ENCODE results near the gene RRN3. TPM values are rescaled to one million over a fixed set of nuclear protein-coding genes. Genes with fewer than 3 reads are reported as not detected.
"Not testable (repeated sequence)": the region's sequence is repeated elsewhere in the genome, so short reads cannot be mapped to it uniquely, and the experiment has no call there.

RRN3 gene
- polyA plus RNA-seq, 1 donor = 30.9 TPM

DNA sequence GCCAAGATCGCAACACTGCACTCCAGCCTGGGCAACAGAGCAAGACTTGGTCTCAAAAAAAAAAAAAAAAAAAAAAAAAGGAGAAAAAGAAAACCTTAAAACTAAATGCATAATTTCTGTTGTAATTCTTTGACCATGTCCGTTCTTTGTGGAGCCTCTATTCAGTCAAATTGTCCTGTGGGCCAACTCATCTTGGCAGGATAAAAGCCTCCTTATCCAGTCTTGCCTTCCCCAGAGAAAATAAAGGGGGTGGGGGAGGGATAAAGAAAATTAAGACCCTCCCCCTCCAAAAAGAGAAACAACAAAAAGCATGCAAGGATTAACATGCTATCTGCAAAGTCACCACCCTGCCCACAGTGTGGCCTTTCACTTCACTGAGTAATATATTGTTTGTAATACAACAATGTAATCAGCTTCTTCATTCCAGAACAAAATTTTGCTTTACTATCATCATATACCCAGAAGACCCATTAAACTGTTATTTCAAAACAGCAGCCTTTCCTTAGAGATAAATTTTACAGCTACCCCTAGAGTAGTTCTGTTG is 5.4 kb upstream of the RRN3 start:
- not testable (repeated sequence) for DNase-seq

DNA sequence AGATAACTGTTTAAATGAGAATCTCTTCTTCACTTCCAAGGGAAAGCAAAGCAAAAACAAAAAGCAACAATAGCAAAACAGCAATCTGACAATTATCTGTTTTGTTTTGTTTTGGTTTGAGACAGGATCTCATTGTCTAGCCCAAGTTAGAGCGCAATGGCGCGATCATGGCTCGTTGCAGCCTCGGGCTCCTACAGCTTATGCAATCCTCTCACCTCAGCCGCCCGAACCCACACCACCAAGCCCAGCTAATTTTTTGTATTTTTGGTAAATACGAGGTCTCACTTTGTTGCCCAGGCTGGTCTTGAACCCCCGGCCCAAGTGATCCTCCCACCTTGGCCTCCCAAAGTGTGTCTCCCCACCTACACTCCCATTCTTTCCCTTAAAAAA is 2.5 kb upstream of the RRN3 start:
- not testable (repeated sequence) for DNase-seq

DNA sequence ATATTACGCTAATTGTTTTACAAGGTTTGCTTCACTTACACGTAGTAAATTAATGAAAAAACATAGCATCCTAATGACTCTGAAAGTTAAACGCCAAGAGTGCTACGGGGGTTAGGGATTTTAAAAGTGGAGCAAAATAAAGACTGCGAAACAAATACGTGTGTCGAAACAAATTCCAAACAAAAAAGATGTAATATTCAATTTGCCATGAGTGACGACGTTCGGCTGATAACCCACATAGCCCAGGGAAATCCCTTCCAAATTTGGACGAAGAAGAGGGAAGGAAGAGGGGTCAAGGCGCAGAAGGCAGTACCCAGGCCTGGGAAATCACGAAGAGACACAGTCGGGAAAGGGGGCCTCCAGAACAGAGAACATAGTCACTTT is 509 bp downstream of the RRN3 start:
- not testable (repeated sequence) for DNase-seq

DNA sequence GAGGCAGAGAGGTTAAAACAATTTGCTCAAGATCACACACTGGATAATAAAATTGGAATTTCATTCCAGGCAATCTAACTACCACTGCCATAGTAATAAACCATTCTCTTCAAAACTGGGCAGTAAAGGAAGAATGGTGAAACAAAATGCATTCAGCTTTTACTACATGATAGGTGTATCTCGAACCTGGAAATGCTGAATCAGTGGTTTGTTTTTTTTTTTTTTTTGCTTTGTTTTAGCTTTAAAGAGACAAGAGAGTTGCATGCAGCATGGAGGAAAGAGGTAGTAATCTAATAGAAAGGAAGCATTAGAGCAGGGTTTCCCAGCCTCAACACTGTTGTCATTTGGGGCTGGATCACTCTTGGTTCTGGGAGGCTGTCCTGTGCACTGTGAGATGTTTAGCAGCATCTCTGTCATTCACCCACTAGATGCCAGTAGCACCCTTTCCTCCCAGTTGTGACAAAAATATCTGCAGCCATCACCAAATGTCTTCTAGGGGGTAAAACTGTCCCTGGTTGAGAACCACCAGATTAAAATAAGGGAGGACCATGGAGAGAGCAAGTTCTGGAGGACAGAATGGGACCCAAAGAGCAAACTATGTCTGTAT is 3.3 kb downstream of the RRN3 start:
- not testable (repeated sequence) for DNase-seq

DNA sequence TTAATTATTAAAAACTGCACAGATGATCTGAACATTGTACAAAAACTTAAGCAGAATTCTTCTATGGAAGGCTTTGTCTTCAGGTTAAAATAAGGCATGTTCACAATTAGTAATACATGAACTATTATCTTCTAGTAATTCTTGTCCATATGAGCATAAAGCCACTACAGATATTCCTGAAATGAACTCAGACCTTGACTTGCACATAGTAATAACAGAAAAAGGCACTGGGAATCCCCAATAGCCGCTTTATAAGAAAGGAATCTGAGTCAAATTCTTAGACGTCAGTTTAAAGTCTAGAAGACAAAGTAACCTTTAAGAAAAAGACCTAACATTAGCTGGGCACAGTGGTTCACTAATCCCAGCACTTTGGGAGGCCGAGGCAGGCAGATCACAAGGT is 11.3 kb downstream of the RRN3 start:
- not testable (repeated sequence) for DNase-seq

DNA sequence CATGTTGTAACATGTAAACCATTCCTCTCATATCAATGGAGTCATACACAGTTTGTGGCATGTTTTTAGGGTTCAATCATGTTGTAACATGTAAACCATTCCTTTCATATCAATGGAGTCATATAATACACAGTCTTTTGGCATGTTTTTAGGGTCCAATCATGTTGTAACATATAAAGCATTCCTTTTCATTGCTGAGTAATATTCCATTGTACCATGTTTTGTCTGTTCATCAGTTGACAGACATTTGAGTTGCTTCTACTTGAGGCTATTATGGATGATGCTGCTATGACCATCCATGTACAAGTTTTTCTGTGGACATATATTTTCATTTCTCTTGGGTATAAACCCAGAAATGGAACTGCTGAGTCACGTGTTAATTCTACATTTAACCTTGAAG is 13.2 kb downstream of the RRN3 start:
- DNase-seq = not testable (repeated sequence)

DNA sequence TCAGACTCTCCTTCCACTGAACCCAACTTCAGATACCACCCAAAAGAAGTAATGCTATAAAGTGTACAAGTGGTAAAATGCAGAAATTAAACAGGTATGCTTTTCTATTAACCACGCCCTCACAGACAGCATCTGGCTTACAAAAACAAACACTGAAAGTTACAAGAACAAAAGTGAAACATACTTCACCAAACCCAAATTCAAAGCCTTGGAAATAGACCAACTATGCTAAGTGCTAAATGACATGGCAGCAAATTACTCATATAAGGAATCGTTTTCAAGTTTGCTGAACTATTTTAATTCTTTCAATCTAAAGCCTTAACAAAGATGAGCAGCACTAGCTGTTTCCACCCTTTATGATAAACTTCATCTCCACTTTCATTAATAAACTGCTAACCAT is 17.9 kb downstream of the RRN3 start:
- not testable (repeated sequence) for DNase-seq

DNA sequence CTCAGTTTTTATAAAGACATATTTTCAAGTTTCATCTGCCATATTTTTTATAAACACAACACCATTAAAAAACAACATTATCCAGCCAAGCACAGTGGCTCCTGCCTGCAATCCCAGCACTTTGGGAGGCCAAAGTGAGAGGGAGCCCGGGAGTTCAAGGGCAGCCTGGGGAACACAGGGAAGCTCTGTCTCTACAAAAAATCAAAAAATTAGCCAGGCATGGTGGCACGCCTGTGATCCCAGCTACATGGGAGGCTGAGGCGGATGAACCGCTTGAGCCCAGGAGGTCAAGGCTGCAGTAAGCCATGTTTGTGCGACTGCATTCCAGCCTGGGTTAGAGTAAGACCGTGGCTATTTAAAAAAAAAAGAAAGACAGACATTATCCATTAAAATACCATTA is 21.0 kb downstream of the RRN3 start:
- no peak for DNase-seq

DNA sequence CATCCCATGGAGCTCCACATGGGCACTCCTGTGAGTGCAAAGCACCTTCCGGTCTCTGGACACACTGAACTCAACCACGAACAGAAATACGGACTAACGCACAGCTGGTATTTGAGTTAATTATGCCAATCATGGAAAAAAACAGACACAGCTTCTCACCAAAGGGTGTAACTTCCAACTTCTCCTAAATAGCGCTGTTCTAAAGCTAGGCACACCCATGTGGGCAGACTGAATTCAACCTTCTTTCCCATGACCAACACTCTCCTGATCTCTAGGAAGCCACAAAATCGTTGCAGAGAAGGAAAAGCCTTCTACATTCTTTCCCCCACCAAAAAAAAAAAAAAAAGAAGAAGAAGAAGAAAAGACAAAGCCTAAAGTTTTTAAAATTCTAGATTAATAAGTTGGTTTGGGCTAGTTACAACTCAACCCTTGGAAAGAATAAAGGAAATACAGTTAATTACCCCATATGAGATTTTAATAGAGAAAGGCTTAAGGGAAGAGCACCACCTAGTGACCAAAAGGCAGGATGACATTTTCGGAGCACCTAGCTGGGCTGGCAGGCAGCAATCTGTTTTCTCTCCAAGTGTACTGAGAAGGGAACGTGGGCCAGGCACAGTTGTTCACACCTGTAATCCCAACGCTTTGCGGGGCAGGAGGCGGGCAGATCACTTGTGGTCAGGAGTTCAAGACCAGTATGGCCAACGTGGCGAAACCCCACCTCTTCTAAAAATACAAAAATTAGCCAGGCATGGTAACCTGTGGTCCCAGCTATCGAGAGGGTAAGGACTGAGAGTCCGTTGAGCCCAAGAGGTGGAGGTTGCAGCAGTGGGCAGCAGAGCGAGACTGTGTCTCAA is 21.9 kb downstream of the RRN3 start:
- not testable (repeated sequence) for DNase-seq

DNA sequence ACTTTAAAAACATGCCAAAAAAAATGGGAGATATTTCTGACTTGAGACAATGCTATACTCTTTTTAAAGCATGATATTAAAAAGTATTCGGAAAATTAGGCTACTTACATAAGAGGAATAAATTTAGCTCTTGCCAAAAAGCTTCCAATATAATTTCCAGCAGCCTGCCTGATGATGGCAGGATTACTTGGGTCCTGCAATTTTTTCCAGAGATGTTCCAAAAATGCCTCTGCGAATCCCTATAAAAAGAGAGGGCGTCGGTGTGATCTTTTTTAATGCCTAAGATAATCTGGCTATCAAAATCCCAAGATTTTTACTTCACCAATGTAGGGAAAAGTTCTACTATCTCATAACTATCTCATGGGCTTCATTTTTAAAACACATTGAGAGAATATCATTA is 23.1 kb downstream of the RRN3 start:
- DNase-seq = not testable (repeated sequence)

DNA sequence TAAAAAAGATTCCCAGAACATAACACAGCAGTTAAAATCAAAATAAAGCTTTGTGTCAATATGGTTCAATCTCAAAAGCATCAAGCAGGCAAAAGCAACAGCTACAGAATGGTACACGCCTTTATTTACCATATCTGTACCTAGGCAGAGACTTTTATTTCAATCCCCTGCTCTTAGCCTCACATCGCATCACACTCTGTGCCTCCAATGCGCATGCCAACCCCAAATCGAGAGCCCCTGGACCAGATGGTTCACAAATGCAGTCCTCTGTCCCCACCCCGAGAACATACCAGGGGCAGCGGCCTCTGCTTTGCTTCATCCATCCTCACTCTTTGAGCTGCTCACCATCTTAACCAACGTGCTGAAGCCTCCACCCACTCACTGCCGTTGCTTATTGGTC is 27.4 kb downstream of the RRN3 start:
- DNase-seq = not testable (repeated sequence)

DNA sequence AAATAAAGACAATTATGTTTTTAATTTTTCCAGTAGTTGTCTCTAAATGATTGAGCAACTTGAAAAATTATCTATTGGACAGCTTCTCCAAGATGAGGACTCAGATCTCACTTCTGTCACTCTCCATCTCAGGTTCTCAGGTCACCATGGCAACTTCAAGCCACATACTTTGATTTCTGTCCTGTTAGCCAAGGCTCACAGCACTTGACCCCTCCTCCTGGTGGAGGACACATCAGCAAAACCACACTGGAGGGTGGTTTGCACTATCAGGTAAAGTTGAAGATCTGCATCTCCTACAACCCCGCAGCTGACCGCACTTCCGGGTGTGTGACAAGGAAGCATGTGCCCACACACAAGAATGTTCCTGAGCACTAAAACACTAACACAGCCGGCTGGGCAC is 28.1 kb downstream of the RRN3 start:
- DNase-seq = not testable (repeated sequence)

DNA sequence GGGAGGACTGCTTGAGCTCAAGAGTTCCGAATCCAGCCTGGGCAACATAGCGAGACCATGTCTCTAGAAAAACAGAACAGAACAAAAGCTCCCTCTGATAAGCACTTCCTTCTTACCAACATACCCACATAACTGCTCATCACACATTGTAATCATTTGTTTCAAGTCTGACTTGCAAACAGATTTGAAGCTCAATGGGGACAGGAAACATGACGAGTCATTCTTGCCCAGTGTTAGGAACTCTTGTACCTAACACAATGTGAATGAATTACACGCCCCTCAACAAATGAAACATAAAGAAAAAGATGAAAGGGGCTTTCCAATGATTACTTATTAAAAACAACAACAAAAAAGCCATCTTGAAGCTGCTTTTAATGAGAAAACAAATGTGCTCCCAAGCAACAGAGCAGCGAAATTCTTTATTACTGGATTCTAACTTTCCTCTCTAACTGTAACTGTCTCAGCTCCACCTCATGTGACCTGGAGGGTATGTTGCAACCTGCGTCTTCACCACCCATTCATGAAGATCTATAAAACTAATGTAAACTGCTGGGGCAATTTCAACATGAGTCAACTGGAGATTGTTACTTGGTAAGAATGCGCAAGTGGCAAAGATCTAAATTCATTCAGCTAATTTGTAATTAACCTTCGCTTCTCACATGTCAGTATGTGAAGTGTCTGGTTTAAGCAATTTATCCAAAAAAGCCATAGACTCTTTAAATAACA is 31.8 kb downstream of the RRN3 start:
- not testable (repeated sequence) for DNase-seq

DNA sequence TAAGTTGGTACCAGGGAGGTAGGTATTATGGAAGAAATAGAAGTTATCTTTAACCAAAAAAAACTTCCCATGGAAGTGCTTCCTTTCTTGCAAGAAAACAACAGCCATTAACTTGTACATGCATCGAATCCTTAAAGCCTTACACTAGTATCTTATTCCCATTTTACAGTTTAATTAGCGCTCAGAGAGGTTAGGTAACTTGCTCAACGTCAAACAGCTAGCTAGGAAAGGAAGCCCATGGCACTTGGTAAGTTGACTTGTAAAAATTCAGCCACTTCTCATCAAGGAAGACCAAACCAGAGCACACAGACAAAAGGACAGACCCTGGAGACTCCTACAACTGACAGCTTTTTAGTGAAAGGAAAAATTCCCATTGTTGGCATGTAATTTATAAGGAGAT is 34.7 kb downstream of the RRN3 start:
- DNase-seq = no peak

DNA sequence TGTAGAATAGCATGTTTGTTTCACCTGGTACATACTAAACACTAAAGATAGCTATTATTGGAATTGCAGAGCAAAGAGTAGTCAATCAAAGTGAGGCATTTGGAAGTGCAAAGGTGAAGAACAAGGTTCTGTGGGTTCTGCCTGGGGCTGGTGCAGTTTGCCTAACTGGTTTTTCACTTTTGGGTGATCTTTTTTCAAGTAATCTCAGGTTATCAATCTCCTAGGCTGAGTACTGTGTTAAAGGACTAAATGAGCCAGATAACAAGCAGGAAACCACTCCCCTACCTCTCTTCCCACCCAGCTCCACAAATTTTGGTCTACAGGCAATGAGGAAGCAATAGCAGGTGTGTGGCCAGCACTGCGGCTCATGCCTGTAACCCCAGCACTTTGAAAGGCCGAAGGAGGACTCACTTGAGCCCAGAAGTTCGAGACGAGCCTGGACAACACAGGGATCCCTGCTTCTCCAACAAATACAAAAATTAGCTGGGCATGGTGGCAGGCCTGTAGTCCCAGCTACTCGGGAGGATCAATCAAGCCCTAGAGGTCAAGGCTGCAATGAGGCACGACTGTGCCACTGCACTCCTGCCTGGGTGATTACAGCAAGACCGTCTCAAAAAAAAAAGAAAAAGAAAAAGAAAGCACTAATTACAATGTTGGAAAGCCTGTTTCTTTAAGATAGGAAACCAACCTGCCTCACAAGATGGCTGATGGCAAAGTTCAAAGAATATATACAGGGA is 36.2 kb downstream of the RRN3 start:
- DNase-seq = no peak

DNA sequence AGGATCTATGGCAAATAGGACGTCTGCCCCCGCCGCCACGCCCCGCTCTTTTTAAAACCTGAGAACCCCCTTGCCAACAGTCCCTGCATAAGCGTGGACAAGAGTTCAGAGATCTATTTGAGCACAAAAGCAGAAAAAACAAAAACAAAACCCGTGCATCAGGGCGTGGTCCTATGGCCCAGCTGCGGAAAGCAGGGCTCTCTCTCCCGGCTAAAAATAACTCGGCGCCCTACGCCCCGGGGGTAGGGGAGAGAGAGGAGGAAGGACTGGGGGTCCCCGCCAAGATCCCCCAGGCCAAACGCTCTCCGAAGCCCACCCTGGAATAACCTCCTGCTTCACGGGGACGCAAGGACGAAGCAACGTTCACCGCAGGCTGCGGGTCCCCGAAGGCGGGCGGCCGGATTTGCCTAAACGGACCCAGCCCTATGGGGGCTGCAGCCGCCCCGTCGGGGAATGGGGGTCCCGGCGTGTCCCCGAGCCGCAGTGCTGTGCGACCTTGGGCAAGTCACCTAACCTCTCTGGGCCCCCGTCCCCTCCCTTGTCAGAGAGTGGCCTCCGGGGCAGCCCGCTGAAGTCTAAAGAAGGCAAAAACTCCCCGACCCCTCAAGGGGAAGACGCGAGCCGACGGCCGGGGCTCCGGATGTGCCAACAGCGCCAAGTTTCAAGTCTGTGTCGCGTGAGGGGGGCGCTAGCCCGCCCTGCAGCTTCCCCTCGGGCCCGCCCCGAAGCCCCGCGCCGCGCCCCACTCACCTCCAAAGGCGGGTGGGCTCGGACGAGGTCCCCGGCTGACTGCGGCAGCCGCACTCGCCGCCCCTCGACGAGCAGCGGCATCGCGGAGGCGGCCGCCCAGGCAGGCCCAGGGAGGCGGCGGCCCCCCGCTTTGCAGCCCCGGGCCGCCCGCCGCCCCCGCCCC is 38.7 kb downstream of the RRN3 start:
- peak; percentile 43 for DNase-seq

DNA sequence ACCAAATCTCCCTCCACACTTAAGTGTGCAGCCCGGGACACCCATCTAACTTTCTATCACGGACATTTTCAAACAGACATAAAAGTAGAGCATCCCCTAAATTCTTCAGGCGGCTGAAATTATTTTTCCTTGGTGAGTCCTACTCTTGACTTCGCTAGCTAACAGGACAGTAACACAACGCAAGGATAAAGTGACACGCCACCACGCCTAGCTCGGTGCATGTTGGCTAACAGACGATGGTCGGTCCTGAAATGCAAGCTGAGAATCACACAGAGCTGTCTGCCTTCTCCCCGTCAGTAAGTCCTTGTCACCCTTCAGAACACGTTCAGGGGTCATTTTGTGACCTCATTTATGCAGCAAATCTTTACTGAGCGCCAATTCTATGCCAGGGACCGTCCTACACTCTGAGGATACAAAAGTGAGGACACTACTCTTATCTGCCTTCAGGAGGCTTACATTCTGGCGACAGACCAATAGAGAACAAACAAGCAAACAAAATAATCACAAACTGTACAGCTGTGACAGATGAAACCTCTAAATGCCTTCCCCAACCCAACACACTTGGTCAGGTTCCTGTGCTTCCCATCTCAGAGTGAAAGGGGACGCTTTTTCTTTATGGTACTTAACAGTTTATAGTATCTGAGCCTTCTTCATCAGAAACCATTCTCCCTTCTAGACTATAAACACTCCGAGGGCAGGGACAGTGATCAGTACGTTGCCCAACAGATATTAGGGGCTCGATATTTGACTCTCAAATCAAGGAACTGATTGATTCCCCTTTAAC is 39.5 kb downstream of the RRN3 start:
- DNase-seq = no peak

DNA sequence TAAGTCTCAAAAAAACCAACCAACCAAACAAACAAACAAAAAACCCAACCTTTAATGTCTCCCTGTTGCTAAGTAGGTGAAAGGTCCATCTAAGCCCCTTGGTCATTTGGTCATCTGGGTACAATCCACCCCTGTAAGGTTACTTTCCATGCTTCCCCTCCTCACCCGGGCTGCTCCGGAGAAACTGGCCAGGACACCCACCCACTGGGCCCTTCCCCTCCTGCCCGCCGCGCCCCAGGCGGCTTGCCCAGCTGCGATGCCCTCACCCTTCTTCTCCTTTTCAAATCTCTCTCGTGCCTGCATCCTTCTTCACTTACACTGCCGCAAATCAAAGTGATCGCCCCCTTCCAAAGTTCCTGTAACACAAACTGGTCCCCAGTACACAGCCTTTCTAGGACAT is 40.2 kb downstream of the RRN3 start:
- DNase-seq = no peak

DNA sequence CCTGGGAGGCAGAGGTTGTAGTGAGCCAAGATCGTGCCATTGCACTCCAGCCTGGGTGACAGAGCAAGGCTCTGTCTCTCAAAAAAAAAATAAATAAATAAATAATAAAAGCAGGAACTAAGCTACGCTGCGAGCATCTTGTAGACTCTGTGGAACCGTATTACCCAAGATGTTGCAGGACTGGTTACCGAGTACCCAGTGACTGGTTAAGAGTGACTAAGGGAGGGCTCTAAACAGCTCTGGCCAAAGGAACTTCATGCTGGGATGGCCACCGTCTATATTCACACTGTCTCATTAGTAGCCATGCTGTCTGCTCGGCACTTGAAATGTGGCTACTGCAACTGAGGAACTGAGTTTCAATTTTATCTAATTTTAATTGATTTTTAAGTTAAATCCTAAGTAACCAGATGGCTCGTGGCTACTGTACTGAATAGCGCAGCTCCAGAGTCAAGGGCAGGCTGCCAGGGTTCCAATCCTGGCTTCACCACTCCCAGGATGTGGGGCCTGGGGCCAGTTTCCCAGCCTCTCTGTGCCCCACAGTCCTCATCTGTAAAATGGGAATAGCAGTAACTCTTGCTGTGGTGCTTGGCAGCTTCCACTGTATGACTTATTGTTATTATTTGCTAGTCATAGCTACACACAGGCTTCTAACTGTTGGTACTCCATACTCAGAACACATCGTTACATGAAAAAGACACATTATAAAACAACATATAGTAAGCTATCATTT is 41.2 kb downstream of the RRN3 start:
- no peak for DNase-seq

Measured in hindlimb muscle (tissue), 1 donor.